H9 (cell line): ENCODE data around the gene CTU2. TPM values are rescaled to one million over a fixed set of nuclear protein-coding genes. Genes with fewer than 3 reads are reported as not detected.

Experiments used
- DNase-seq: peaks from one replicate; pipeline ENCODE4 v3.0.0-alpha.2; 2017
- H2AFZ ChIP-seq: one replicate; pipeline ENCODE4 v1.6.1; 2013; ENCODE audit warnings: mild to moderate bottlenecking, low read length, control low read depth, moderate library complexity
- H2AK5ac ChIP-seq: 2 replicates; pipeline ENCODE4 v1.6.1; 2013; ENCODE audit warnings: low read length, control low read depth, mixed read lengths; ENCODE audit not compliant: insufficient read length
- H2BK120ac ChIP-seq: one replicate; pipeline ENCODE4 v1.6.1; 2013; ENCODE audit warnings: low read depth, mild to moderate bottlenecking, low read length, control low read depth, inconsistent platforms; ENCODE audit not compliant: poor library complexity, severe bottlenecking
- H2BK12ac ChIP-seq: 2 replicates; pipeline ENCODE4 v1.6.1; 2013; ENCODE audit warnings: low read length, control low read depth, mixed read lengths, low read depth; ENCODE audit not compliant: insufficient read length
- H2BK15ac ChIP-seq: 2 replicates; pipeline ENCODE4 v1.6.1; 2013; ENCODE audit warnings: low read depth, low read length, control low read depth
- H2BK20ac ChIP-seq: one replicate; pipeline ENCODE4 v1.6.1; 2013; ENCODE audit warnings: low read depth, mild to moderate bottlenecking, low read length, control low read depth, inconsistent platforms; ENCODE audit not compliant: poor library complexity, severe bottlenecking
- H2BK5ac ChIP-seq: 2 replicates; pipeline ENCODE4 v1.6.1; 2013; ENCODE audit warnings: low read length, control low read depth, mixed read lengths; ENCODE audit not compliant: insufficient read length
- H3K14ac ChIP-seq: 2 replicates; pipeline ENCODE4 v1.6.1; 2013; ENCODE audit warnings: low read length, control low read depth; ENCODE audit not compliant: insufficient read depth
- H3K18ac ChIP-seq: 2 replicates; pipeline ENCODE4 v1.6.1; 2013; ENCODE audit warnings: low read depth, mild to moderate bottlenecking, mixed read lengths, low read length, control low read depth; ENCODE audit not compliant: insufficient read length
- H3K23ac ChIP-seq: 2 replicates; pipeline ENCODE4 v1.6.1; 2013; ENCODE audit warnings: low read length, control low read depth, mixed read lengths, low read depth; ENCODE audit not compliant: insufficient read length
- H3K23me2 ChIP-seq: 2 replicates; pipeline ENCODE4 v1.6.1; 2013; ENCODE audit warnings: low read depth, mild to moderate bottlenecking, mixed read lengths, low read length, control low read depth; ENCODE audit not compliant: insufficient read length, poor library complexity, severe bottlenecking
- H3K27ac ChIP-seq: 2 replicates; pipeline ENCODE4 v1.5.1; 2013; ENCODE audit warnings: low read length, control low read depth, mixed read lengths, low read depth; ENCODE audit not compliant: insufficient read length
- H3K27me3 ChIP-seq: 2 replicates; pipeline ENCODE4 v1.6.1; 2013; ENCODE audit warnings: low read length, control low read depth, inconsistent platforms; ENCODE audit not compliant: insufficient read depth
- H3K4ac ChIP-seq: 2 replicates; pipeline ENCODE4 v1.6.1; 2013; ENCODE audit warnings: low read depth, mild to moderate bottlenecking, control low read depth, inconsistent platforms, low read length, moderate library complexity
- H3K4me1 ChIP-seq: 2 replicates; pipeline ENCODE4 v1.6.1; 2013; ENCODE audit warnings: low read length, control low read depth, inconsistent platforms; ENCODE audit not compliant: insufficient read depth
- H3K4me2 ChIP-seq: 2 replicates; pipeline ENCODE4 v1.6.1; 2013; ENCODE audit warnings: low read length, control low read depth, mixed read lengths; ENCODE audit not compliant: insufficient read length, insufficient read depth
- H3K56ac ChIP-seq: 2 replicates; pipeline ENCODE4 v1.6.1; 2013; ENCODE audit warnings: low read depth, mild to moderate bottlenecking, mixed read lengths, low read length, control low read depth; ENCODE audit not compliant: insufficient read length
- H3K79me1 ChIP-seq: 2 replicates; pipeline ENCODE4 v1.6.1; 2013; ENCODE audit warnings: low read depth, mild to moderate bottlenecking, moderate library complexity, low read length, control low read depth, inconsistent platforms; ENCODE audit not compliant: insufficient read depth, poor library complexity, severe bottlenecking
- H3K79me2 ChIP-seq: 2 replicates; pipeline ENCODE4 v1.6.1; 2013; ENCODE audit warnings: low read length, control low read depth, inconsistent platforms; ENCODE audit not compliant: insufficient read depth
- H3K9ac ChIP-seq: 2 replicates; pipeline ENCODE4 v1.6.1; 2013; ENCODE audit warnings: low read length, control low read depth, mixed read lengths; ENCODE audit not compliant: insufficient read length; ENCODE audit errors: extremely low read depth
- H3K9me3 ChIP-seq: one replicate; pipeline ENCODE4 v1.6.1; 2013; ENCODE audit warnings: low read depth, low read length, inconsistent platforms; ENCODE audit not compliant: control insufficient read depth
- H3T11ph ChIP-seq: one replicate; pipeline ENCODE4 v1.6.1; 2013; ENCODE audit warnings: mild to moderate bottlenecking, low read length, control low read depth, inconsistent platforms
- H4K20me1 ChIP-seq: one replicate; pipeline ENCODE4 v1.6.1; 2013; ENCODE audit not compliant: control insufficient read depth, insufficient read length, insufficient read depth
- H4K5ac ChIP-seq: 2 replicates; pipeline ENCODE4 v1.6.1; 2013; ENCODE audit warnings: low read depth, mild to moderate bottlenecking, mixed read lengths, low read length, control low read depth; ENCODE audit not compliant: insufficient read length
- H4K8ac ChIP-seq: replicated peaks from 2 replicates; pipeline ENCODE4 v1.6.1; 2013; ENCODE audit warnings: low read length, control low read depth, mixed read lengths, low read depth; ENCODE audit not compliant: insufficient read length
- H4K91ac ChIP-seq: 2 replicates; pipeline ENCODE4 v1.6.1; 2013; ENCODE audit warnings: low read depth, mild to moderate bottlenecking, moderate library complexity, mixed read lengths, low read length, control low read depth; ENCODE audit not compliant: insufficient read length
- H3K27ac Mint-ChIP-seq, 3 experiments: 2 replicates in 2 of 3; 3 replicates in 1 of 3; pipeline ENCODE4 v1.8.0; 2020 to 2021; ENCODE audit warnings: mixed read lengths in 3 of 3, mild to moderate bottlenecking in 1 of 3, moderate library complexity in 1 of 3
- H3K27me3 Mint-ChIP-seq: 2 replicates; pipeline ENCODE4 v1.8.0; 2021; ENCODE audit warnings: low read depth, mild to moderate bottlenecking, moderate library complexity, mixed read lengths
- H3K36me3 Mint-ChIP-seq, 3 experiments: 2 replicates in 2 of 3; 3 replicates in 1 of 3; pipeline ENCODE4 v1.8.0; 2020 to 2021; ENCODE audit warnings: low read depth in 3 of 3, mixed read lengths in 3 of 3; ENCODE audit not compliant: insufficient read depth in 1 of 3
- H3K4me1 Mint-ChIP-seq, 2 experiments: 2 replicates each; pipeline ENCODE4 v1.8.0; 2020; ENCODE audit warnings: mixed read lengths in 2 of 2
- H3K4me3 Mint-ChIP-seq, 2 experiments: 2 replicates in 1 of 2; 3 replicates in 1 of 2; pipeline ENCODE4 v1.8.0; 2020 to 2021; ENCODE audit warnings: mild to moderate bottlenecking in 2 of 2, mixed read lengths in 2 of 2, moderate library complexity in 1 of 2
- H3K9me3 Mint-ChIP-seq, 2 experiments: 2 replicates in 1 of 2; 3 replicates in 1 of 2; pipeline ENCODE4 v1.8.0; 2020; ENCODE audit warnings: mild to moderate bottlenecking in 2 of 2, mixed read lengths in 2 of 2, moderate library complexity in 1 of 2
- CTCF ChIP-seq: fragments of 200-600 bp; sonication (generic); conservative IDR thresholded peaks from 3 replicates; pipeline ENCODE4 v1.8.0; 2021; ENCODE audit warnings: antibody characterized with exemption, mild to moderate bottlenecking
- WGBS: extraction: QIAGEN DNeasy Blood & Tissue Kit; methylation state at CpG from one replicate; pipeline ENCODE4 v1.1.7; 2013; ENCODE audit warnings: missing lambda C conversion rate, low lambda C conversion rate, mixed read lengths; ENCODE audit not compliant: insufficient read length; ENCODE audit errors: extremely low coverage; 5-methylcytosine and 5-hydroxymethylcytosine counted together
- total RNA-seq: library from RNA; stranded (reverse); gene quantifications from 2 replicates; pipeline ENCODE4 v1.2.1, GENCODE V29; 2021

The CTU2 gene
- total RNA-seq, 1 experiment from 2014 or later, result 32.8 TPM

DNA sequence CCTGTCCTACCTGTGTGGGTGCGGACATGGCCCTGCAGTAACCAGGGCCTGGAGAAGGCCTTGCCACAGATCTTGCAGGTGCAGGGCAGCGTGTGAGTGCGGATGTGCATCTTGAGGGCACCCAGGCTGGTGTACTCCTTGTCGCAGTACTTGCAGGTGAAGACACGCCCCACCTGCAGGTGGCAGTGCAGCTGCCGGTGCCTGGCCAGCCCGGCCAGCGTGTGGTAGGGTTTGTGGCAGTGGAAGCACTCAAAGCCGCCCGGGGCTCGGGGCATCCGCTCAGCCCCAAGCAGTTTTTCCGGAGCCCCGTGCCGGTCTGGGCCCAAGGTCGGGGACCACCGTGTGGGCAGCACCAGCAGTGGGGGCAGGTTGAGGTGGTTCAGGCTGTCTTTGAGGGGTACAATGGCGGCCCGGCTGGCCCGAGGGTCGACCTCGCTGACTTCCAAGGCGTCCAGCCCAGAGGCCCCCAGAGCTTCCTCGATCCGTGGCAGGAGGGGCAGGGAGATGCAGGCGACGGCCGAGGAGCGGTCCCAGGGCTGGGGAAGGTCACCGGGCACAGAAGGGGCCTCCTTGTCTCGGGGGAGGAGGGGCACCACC, 25.1 kb upstream of the CTU2 start:
- Histone ChIP-seq H3K9me3 (no peaks in the 10 kb centered on the region), H3K4me1 (no peaks in the 10 kb centered on the region), H2BK15ac (no peak overlapping the region), H2BK120ac (no peak overlapping the region), H3K27me3 (no peaks in the 10 kb centered on the region; the same call in 1 of the 2 replicates), H3K9ac (no peak overlapping the region), H2BK20ac (no peak overlapping the region), H3K4me2 (no peak overlapping the region), H3K56ac (no peak overlapping the region), H3K4ac (no peak overlapping the region), H4K20me1 (no peaks in the 10 kb centered on the region), H4K91ac (no peak overlapping the region), H3K27ac (no peak overlapping the region), H3K23me2 (peaks cover 9% of the 10 kb centered on the region), H3K79me1 (no peaks in the 10 kb centered on the region), H3K79me2 (no peaks in the 10 kb centered on the region), H3K18ac (no peak overlapping the region), H3K23ac (no peak overlapping the region), H2AK5ac (no peak overlapping the region), H3T11ph (no peak overlapping the region), H2BK12ac (no peak overlapping the region), H2BK5ac (no peak overlapping the region), H3K14ac (no peak overlapping the region), H2AFZ (no peak overlapping the region), H4K5ac (no peak overlapping the region), H4K8ac (no peak overlapping the region)
- peaks cover 4% of the 10 kb centered on the region for H3K27me3 Mint-ChIP-seq
- WGBS, result no CpG with 5 or more reads among the region's 31 CpGs
- H3K36me3 Mint-ChIP-seq, result peaks cover 0 to 2% (median 0%) of the 10 kb centered on the region in 3 experiments; a peak in 1 of 7 replicates
- DNase-seq, result peak; percentile 84
- H3K4me3 Mint-ChIP-seq, result no peak overlapping the region; a peak in 1 of 5 replicates
- H3K9me3 Mint-ChIP-seq, result no peaks in the 10 kb centered on the region
- H3K27ac Mint-ChIP-seq, result no peak overlapping the region
- peak; percentile 74 for TF ChIP-seq CTCF
- peaks cover 7 to 8% of the 10 kb centered on the region in 2 experiments; a peak in 3 of 4 replicates for H3K4me1 Mint-ChIP-seq
